Measurements from ENCODE around the gene CECR2. TPM values are rescaled to one million over a fixed set of nuclear protein-coding genes. Genes with fewer than 3 reads are reported as not detected.

The CECR2 gene
- total RNA-seq, 2 donors from 2014 or later, result 2.6 to 3.4 TPM

DNA sequence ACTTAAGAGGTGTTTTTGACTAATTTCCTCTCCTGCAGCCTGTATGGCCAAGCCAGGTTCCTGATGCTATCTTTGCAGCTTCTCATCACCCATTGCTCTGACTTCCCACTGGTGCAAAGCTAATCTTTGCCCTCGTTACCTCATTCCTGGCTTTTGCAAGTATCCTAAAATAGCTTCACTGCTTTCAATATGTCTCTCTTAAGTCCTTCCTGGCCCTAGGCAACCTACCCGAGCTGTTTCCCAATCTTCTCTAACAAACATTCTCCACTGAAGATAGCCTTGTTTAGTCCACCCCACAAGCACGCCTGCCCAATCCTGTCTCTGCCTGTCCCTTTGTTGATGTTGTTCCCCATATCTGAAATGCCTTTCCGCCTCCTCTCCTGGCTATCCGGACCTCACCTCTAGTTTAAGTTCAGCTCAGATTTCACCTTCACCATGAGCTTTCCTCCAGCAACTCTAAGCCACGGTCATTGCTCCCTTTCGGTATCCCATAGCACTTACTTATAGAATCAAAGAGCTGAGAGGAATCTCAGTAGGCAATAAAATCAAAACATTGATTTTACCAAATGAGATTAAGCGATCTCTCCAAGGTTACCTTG lies 30.1 kb upstream of the CECR2 start:
- WGBS, 2 donors, result 54 to 60% methylated on average over 8 of the region's 8 CpGs
- Histone ChIP-seq H3K9me3 (no peaks in the 10 kb centered on the region), H3K27ac (no peak overlapping the region), H3K4me3 (no peak overlapping the region), H3K36me3 (replicated peaks in 1 of 2; ENCODE audit: insufficient read depth in 1 of 2, low read depth in 2 of 2) (no peaks in the 10 kb centered on the region), H3K4me1 (no peaks in the 10 kb centered on the region), H3K27me3 (no peaks in the 10 kb centered on the region)
- intact Hi-C loops (cut with DNase I), result no loop called here
- DNase-seq, result no peak
- TF ChIP-seq, protein P1, sequence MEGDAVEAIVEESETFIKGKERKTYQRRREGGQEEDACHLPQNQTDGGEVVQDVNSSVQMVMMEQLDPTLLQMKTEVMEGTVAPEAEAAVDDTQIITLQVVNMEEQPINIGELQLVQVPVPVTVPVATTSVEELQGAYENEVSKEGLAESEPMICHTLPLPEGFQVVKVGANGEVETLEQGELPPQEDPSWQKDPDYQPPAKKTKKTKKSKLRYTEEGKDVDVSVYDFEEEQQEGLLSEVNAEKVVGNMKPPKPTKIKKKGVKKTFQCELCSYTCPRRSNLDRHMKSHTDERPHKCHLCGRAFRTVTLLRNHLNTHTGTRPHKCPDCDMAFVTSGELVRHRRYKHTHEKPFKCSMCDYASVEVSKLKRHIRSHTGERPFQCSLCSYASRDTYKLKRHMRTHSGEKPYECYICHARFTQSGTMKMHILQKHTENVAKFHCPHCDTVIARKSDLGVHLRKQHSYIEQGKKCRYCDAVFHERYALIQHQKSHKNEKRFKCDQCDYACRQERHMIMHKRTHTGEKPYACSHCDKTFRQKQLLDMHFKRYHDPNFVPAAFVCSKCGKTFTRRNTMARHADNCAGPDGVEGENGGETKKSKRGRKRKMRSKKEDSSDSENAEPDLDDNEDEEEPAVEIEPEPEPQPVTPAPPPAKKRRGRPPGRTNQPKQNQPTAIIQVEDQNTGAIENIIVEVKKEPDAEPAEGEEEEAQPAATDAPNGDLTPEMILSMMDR (IDR thresholded peaks at IDR 0.05), result no peak
- TF ChIP-seq POLR2A (IDR thresholded peaks at IDR 0.05), result no peak
- no peak for ATAC-seq

DNA sequence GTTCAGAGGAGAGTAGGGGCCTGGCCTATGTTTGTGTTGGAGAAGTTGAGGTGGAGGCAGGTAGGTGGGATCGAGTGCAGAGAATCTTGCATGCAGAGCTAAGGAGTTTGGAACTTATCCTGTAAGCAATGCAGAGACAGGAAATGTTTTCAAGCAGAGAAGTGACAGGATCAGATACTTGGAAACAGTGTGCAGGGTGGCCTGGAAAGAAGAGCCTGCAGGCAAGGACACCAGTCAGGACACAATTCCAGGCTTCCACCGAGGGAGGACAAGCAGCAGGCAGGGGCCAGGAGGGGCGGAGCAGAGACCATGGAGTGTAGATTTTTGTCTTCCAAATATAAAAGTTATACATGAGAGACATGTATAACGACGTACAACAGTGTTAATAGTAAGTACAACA lies 26.9 kb upstream of the CECR2 start:
- H3K36me3 ChIP-seq (replicated peaks in 1 of 2; ENCODE audit: insufficient read depth in 1 of 2, low read depth in 2 of 2), result no peaks in the 10 kb centered on the region
- H3K27me3 ChIP-seq, result no peaks in the 10 kb centered on the region
- DNase-seq, result no peak
- intact Hi-C loops (cut with DNase I), result no loop called here
- 64 to 68% methylated on average over 5 of the region's 5 CpGs for WGBS, 2 donors
- H3K27ac ChIP-seq, result no peak overlapping the region
- H3K4me3 ChIP-seq, result no peak overlapping the region
- H3K9me3 ChIP-seq, result no peaks in the 10 kb centered on the region
- no peaks in the 10 kb centered on the region for H3K4me1 ChIP-seq
- no peak for ATAC-seq
- TF ChIP-seq, protein P1 (IDR thresholded peaks at IDR 0.05), result no peak
- no peak for TF ChIP-seq POLR2A (IDR thresholded peaks at IDR 0.05)

DNA sequence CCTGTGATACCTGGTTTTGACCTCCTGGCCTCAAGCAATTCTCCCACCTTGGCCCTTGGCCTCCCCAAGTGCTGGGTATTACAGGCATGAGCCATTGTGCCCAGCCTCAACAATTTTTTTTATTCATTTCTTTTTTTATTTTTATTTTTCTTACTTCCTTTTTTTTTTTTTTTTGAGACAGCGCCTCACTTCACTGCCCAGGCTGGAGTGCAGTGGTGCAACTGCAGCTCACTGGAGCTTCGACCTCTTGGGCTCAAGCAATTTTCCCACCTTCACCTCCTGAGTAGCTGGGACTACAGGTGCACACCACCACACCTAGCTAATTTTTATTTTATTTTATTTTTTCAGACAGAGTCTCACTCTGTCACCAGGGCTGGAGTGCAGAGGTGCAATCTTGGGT lies 25.5 kb upstream of the CECR2 start:
- no peaks in the 10 kb centered on the region for H3K27me3 ChIP-seq
- no peak for DNase-seq
- H3K9me3 ChIP-seq, result no peaks in the 10 kb centered on the region
- intact Hi-C loops (cut with DNase I), result no loop called here
- no peak overlapping the region for H3K4me3 ChIP-seq
- H3K4me1 ChIP-seq, result no peaks in the 10 kb centered on the region
- 100% methylated on average over 2 of the region's 2 CpGs for WGBS, 2 donors
- no peak for ATAC-seq
- TF ChIP-seq, protein P1 (IDR thresholded peaks at IDR 0.05), result no peak
- no peak for TF ChIP-seq POLR2A (IDR thresholded peaks at IDR 0.05)
- H3K36me3 ChIP-seq (replicated peaks in 1 of 2; ENCODE audit: insufficient read depth in 1 of 2, low read depth in 2 of 2), result no peaks in the 10 kb centered on the region
- H3K27ac ChIP-seq, result no peak overlapping the region

DNA sequence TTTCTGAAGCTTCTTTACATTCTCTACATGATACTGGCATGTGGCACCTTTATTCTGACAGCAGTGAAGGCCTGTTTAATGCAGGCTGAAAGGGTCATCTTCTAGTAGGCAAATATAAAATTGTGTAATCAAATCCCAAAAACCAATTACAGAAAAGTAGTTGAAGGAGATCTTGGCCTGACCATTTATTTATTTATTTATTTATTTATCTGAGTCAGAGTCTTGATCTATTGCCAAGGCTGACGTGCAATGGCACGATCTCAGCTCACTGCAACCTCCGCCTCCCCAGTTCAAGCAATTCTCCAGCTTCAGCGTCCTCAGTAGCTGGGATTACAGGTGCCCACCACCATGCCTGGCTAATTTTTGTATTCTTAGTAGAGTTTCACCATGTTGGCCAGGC lies 22.7 kb upstream of the CECR2 start:
- TF ChIP-seq POLR2A (IDR thresholded peaks at IDR 0.05), result no peak
- TF ChIP-seq, protein P1 (IDR thresholded peaks at IDR 0.05), result no peak
- no peak for ATAC-seq
- Histone ChIP-seq H3K27me3 (peaks cover 0 to 5% of the 10 kb centered on the region in 2 donors), H3K4me3 (no peak overlapping the region), H3K36me3 (replicated peaks in 1 of 2; ENCODE audit: insufficient read depth in 1 of 2, low read depth in 2 of 2) (no peaks in the 10 kb centered on the region), H3K4me1 (no peaks in the 10 kb centered on the region), H3K27ac (no peak overlapping the region), H3K9me3 (no peaks in the 10 kb centered on the region)
- intact Hi-C loops (cut with DNase I), result no loop called here
- DNase-seq, result no peak
- WGBS, 2 donors, result 53 to 61% methylated on average over 4 of the region's 4 CpGs

DNA sequence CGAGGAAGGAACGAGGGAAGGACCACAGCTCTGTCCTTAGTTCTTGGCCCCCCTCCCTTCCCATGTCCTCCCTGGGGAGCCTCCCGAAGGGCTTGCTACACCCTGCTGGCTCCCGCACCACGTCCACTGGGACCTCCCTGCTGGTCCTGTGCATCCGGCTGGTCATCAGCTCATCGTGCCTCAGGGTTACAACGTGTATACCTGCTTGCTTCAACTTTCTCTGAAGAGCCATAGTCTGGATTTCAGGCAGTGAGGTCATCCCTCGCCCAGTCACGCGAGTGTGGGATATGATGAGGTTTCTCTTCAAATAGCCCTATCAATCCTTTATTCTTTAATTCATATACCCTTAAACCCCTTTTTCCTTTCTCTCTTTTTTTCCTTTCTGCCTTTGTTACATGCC lies 21.5 kb upstream of the CECR2 start:
- no peak overlapping the region for H3K4me3 ChIP-seq
- no peaks in the 10 kb centered on the region for H3K36me3 ChIP-seq (replicated peaks in 1 of 2; ENCODE audit: insufficient read depth in 1 of 2, low read depth in 2 of 2)
- no peak for ATAC-seq
- peaks cover 0 to 5% of the 10 kb centered on the region in 2 donors for H3K27me3 ChIP-seq
- 80 to 88% methylated on average over 11 of the region's 11 CpGs for WGBS, 2 donors
- no peaks in the 10 kb centered on the region for H3K4me1 ChIP-seq
- no peaks in the 10 kb centered on the region for H3K9me3 ChIP-seq
- no peak for DNase-seq
- intact Hi-C loops (cut with DNase I), result no loop called here
- no peak overlapping the region for H3K27ac ChIP-seq
- no peak for TF ChIP-seq POLR2A (IDR thresholded peaks at IDR 0.05)
- TF ChIP-seq, protein P1 (IDR thresholded peaks at IDR 0.05), result no peak
